D721Med (cell line): ENCODE data around the gene HAVCR2.
"Not testable (repeated sequence)": the region's sequence is repeated elsewhere in the genome, so short reads cannot be mapped to it uniquely, and the experiment has no call there.

Experiments used
- DNase-seq: peaks from one replicate; pipeline ENCODE4 v3.0.0; 2011; ENCODE audit warnings: low spot score; ENCODE audit not compliant: insufficient read length
- FAIRE-seq: peaks from 2 replicates; lab custom pipeline; 2011; peaks lifted over from hg19 to GRCh38; lab: Jason Lieb, UNC
- CTCF ChIP-seq: IDR thresholded peaks from 2 replicates; pipeline ENCODE4 v1.5.1; 2012; ENCODE audit warnings: mild to moderate bottlenecking, control low read depth; ENCODE audit not compliant: insufficient read depth; ENCODE audit errors: missing control alignments

HAVCR2 gene

GRCh38 chr5:157057459-157058370 lies 51.1 kb downstream of the HAVCR2 start:
- FAIRE-seq: no peak
- no peak for TF ChIP-seq CTCF

GRCh38 chr5:157056848-157057247 lies 52.0 kb downstream of the HAVCR2 start:
- not testable (repeated sequence) for FAIRE-seq, DNase-seq

More at GRCh38 chr5:157057459-157058370, 51.1 kb downstream of the HAVCR2 start:
- DNase-seq: peak; percentile 39

- DNase-seq (no peak), FAIRE-seq (no peak)
- no peak for TF ChIP-seq CTCF
Measured at GRCh38 chr5:157051604-157052245, 57.1 kb downstream of the HAVCR2 start.

GRCh38 chr5:157050050-157050449 lies 58.8 kb downstream of the HAVCR2 start:
- DNase-seq (no peak), FAIRE-seq (no peak)
- TF ChIP-seq CTCF: no peak

- DNase-seq: no peak
- no peak for FAIRE-seq
- TF ChIP-seq CTCF: no peak
Measured at GRCh38 chr5:157049605-157050004, 59.2 kb downstream of the HAVCR2 start.

GRCh38 chr5:157047898-157048297 lies 60.9 kb downstream of the HAVCR2 start:
- FAIRE-seq (no peak), DNase-seq (no peak)
- no peak for TF ChIP-seq CTCF

- not testable (repeated sequence) for DNase-seq, FAIRE-seq
Measured at GRCh38 chr5:157047016-157047415, 61.8 kb downstream of the HAVCR2 start.

- FAIRE-seq: no peak
- DNase-seq: no peak
- TF ChIP-seq CTCF: no peak
Measured at GRCh38 chr5:157046041-157046440, 62.8 kb downstream of the HAVCR2 start.
